ENCODE data around the gene CIAO2A. TPM values are rescaled to one million over a fixed set of nuclear protein-coding genes. Genes with fewer than 3 reads are reported as not detected.
A peak's percentile ranks its signal among the peaks of the same experiment; 100 is the strongest.
"Not testable (repeated sequence)": the region's sequence is repeated elsewhere in the genome, so short reads cannot be mapped to it uniquely, and the experiment has no call there.

CIAO2A gene
- total RNA-seq, 1 donor from 2014 or later = 65.0 TPM

- DNase-seq (ENCODE audit: extremely low read depth, low read depth, low spot score) = no peak
These were observed 20.8 kb downstream of the CIAO2A start for GRCh38 chr15:64072812-64073211.

- no peak for DNase-seq (ENCODE audit: extremely low read depth, low read depth, low spot score)
These were observed 21.5 kb downstream of the CIAO2A start for GRCh38 chr15:64071931-64072765.

- peak; percentile 68 for DNase-seq (ENCODE audit: extremely low read depth, low read depth, low spot score)
These were observed 22.4 kb downstream of the CIAO2A start for GRCh38 chr15:64070965-64071851.

GRCh38 chr15:64070106-64070505 lies 23.5 kb downstream of the CIAO2A start:
- DNase-seq (ENCODE audit: extremely low read depth, low read depth, low spot score) = no peak

GRCh38 chr15:64068133-64068532 lies 25.5 kb downstream of the CIAO2A start:
- DNase-seq (ENCODE audit: extremely low read depth, low read depth, low spot score) = no peak

GRCh38 chr15:64067564-64068030 lies 26.0 kb downstream of the CIAO2A start:
- DNase-seq (ENCODE audit: extremely low read depth, low read depth, low spot score) = no peak

GRCh38 chr15:64066451-64066850 lies 27.2 kb downstream of the CIAO2A start:
- no peak for DNase-seq (ENCODE audit: extremely low read depth, low read depth, low spot score)

GRCh38 chr15:64060716-64061115 lies 32.9 kb downstream of the CIAO2A start:
- no peak for DNase-seq (ENCODE audit: extremely low read depth, low read depth, low spot score)

GRCh38 chr15:64059104-64059503 lies 34.5 kb downstream of the CIAO2A start:
- DNase-seq (ENCODE audit: extremely low read depth, low read depth, low spot score) = not testable (repeated sequence)

GRCh38 chr15:64058279-64058678 lies 35.4 kb downstream of the CIAO2A start:
- no peak for DNase-seq (ENCODE audit: extremely low read depth, low read depth, low spot score)

- not testable (repeated sequence) for DNase-seq (ENCODE audit: extremely low read depth, low read depth, low spot score)
These were observed 40.0 kb downstream of the CIAO2A start for GRCh38 chr15:64053674-64054073.

- DNase-seq (ENCODE audit: extremely low read depth, low read depth, low spot score) = no peak
These were observed 40.6 kb downstream of the CIAO2A start for GRCh38 chr15:64052925-64053491.

GRCh38 chr15:64051407-64052259 lies 42.0 kb downstream of the CIAO2A start:
- DNase-seq (ENCODE audit: extremely low read depth, low read depth, low spot score) = no peak

- no peak for DNase-seq (ENCODE audit: extremely low read depth, low read depth, low spot score)
These were observed 42.6 kb downstream of the CIAO2A start for GRCh38 chr15:64051093-64051402.

GRCh38 chr15:64050281-64051092 lies 43.2 kb downstream of the CIAO2A start:
- no peak for DNase-seq (ENCODE audit: extremely low read depth, low read depth, low spot score)

GRCh38 chr15:64048781-64049460 lies 44.7 kb downstream of the CIAO2A start:
- DNase-seq (ENCODE audit: extremely low read depth, low read depth, low spot score) = no peak

- no peak for DNase-seq (ENCODE audit: extremely low read depth, low read depth, low spot score)
These were observed 47.1 kb downstream of the CIAO2A start, which contains the start of gene DAPK2 for GRCh38 chr15:64046421-64047153. Gene DAPK2, minus strand, starts transcription at chr15:64046485. Its CDS starts 6,224 bp downstream, at chr15:64040261.

- DNase-seq (ENCODE audit: extremely low read depth, low read depth, low spot score) = no peak
These were observed 47.7 kb downstream of the CIAO2A start for GRCh38 chr15:64045774-64046420.

Data from glomerular endothelial cell (primary cell).